Measurements from ENCODE around the gene HMSD. TPM values are rescaled to one million over a fixed set of nuclear protein-coding genes. Genes with fewer than 3 reads are reported as not detected.

Gene HMSD
- total and polyA plus RNA-seq, 7 experiments from 2014 or later: 5.1 TPM; not detected in 6

GRCh38 chr18:63994783-63995399, 45.8 kb downstream of the HMSD start:
- peaks cover 0 to 18% (median 4%) of the 10 kb centered on the region in 3 experiments for H3K9me3 ChIP-seq (ENCODE audit: control insufficient read depth in 2 of 3, low read length in 3 of 3)
- intact Hi-C loops (cut with micrococcal nuclease): loop anchor here (1.0 to 2.0 kb wide), 3 partner anchors 32 to 478 kb away; no protein-coding TSS in a partner anchor
- ChIA-PET CTCF (interaction anchor here (0.7 to 1.9 kb wide), 4 partner anchors 15 to 1675 kb away, joined by 3 to 6 read pairs (median 4); no protein-coding TSS in a partner anchor), POLR2A (no interaction called here)
- no peak overlapping the region for H3K4me3 Mint-ChIP-seq
- ATAC-seq (peak; percentile 52), DNase-seq (peak in 3 of 9 donors; percentile 25 to 39 (median 34))
- H3K9me3 Mint-ChIP-seq: peaks cover 3 to 38% (median 13%) of the 10 kb centered on the region in 11 donors
- no peaks in the 10 kb centered on the region for H3K27me3 ChIP-seq (ENCODE audit: control insufficient read depth in 2 of 2, insufficient read depth in 2 of 2, low read length in 2 of 2)
- no peaks in the 10 kb centered on the region for H3K36me3 ChIP-seq (ENCODE audit: control insufficient read depth in 2 of 3, insufficient read depth in 3 of 3, low read length in 3 of 3)
- H3K27ac Mint-ChIP-seq: peak overlapping the region in 1 of 9 donors; percentile 30
- peaks cover 4 to 22% (median 6%) of the 10 kb centered on the region in 5 donors for H3K36me3 Mint-ChIP-seq
- H3K4me1 ChIP-seq (ENCODE audit: control insufficient read depth in 2 of 2, insufficient read depth in 2 of 2, low read length in 2 of 2): no peaks in the 10 kb centered on the region
- no peak overlapping the region for H3K27ac ChIP-seq (ENCODE audit: low read depth, low read length)
- H3K4me1 Mint-ChIP-seq: peaks cover 0 to 9% (median 4%) of the 10 kb centered on the region in 7 donors
- no peak overlapping the region for H3K4me3 ChIP-seq (ENCODE audit: low read length)
- no peaks in the 10 kb centered on the region for H3K27me3 Mint-ChIP-seq

- H3K9me3 ChIP-seq (ENCODE audit: control insufficient read depth in 2 of 3, low read length in 3 of 3): peaks cover 0 to 18% (median 4%) of the 10 kb centered on the region in 3 experiments
- H3K4me3 Mint-ChIP-seq: no peak overlapping the region
- no peak for ATAC-seq
- ChIA-PET POLR2A (no interaction called here), CTCF (no interaction called here)
- no peak for DNase-seq
- H3K4me1 ChIP-seq (ENCODE audit: control insufficient read depth in 2 of 2, insufficient read depth in 2 of 2, low read length in 2 of 2): no peaks in the 10 kb centered on the region
- H3K4me1 Mint-ChIP-seq: peaks cover 0 to 9% (median 4%) of the 10 kb centered on the region in 7 donors
- H3K36me3 Mint-ChIP-seq: peaks cover 4 to 17% (median 6%) of the 10 kb centered on the region in 5 donors
- peaks cover 0 to 10% (median 7%) of the 10 kb centered on the region in 5 donors for H3K27me3 Mint-ChIP-seq
- H3K27me3 ChIP-seq (ENCODE audit: control insufficient read depth in 2 of 2, insufficient read depth in 2 of 2, low read length in 2 of 2): no peaks in the 10 kb centered on the region
- H3K9me3 Mint-ChIP-seq: peaks cover 3 to 38% (median 13%) of the 10 kb centered on the region in 11 donors
- H3K27ac Mint-ChIP-seq: no peak overlapping the region
- no peaks in the 10 kb centered on the region for H3K36me3 ChIP-seq (ENCODE audit: control insufficient read depth in 2 of 3, insufficient read depth in 3 of 3, low read length in 3 of 3)
- intact Hi-C loops (cut with micrococcal nuclease): no loop called here
- no peak overlapping the region for H3K27ac ChIP-seq (ENCODE audit: low read depth, low read length)
- H3K4me3 ChIP-seq (ENCODE audit: low read length): no peak overlapping the region
Measured at GRCh38 chr18:63997041-63997440, 47.9 kb downstream of the HMSD start.

- ATAC-seq: no peak
- Mint-ChIP-seq H3K36me3 (peaks cover 4 to 14% (median 6%) of the 10 kb centered on the region in 5 donors), H3K4me3 (no peak overlapping the region), H3K9me3 (peaks cover 3 to 35% (median 13%) of the 10 kb centered on the region in 11 donors), H3K27ac (no peak overlapping the region), H3K4me1 (peaks cover 0 to 6% (median 1%) of the 10 kb centered on the region in 7 donors), H3K27me3 (peaks cover 0 to 11% (median 9%) of the 10 kb centered on the region in 5 donors)
- Histone ChIP-seq H3K9me3 (ENCODE audit: control insufficient read depth in 2 of 3, low read length in 3 of 3) (peaks cover 0 to 18% (median 4%) of the 10 kb centered on the region in 3 experiments), H3K4me1 (ENCODE audit: control insufficient read depth in 2 of 2, insufficient read depth in 2 of 2, low read length in 2 of 2) (no peaks in the 10 kb centered on the region), H3K4me3 (ENCODE audit: low read length) (no peak overlapping the region), H3K27ac (ENCODE audit: low read depth, low read length) (no peak overlapping the region), H3K27me3 (ENCODE audit: control insufficient read depth in 2 of 2, insufficient read depth in 2 of 2, low read length in 2 of 2) (no peaks in the 10 kb centered on the region), H3K36me3 (ENCODE audit: control insufficient read depth in 2 of 3, insufficient read depth in 3 of 3, low read length in 3 of 3) (no peaks in the 10 kb centered on the region)
- ChIA-PET CTCF (no interaction called here), POLR2A (no interaction called here)
- intact Hi-C loops (cut with micrococcal nuclease): no loop called here
- no peak for DNase-seq
Measured at GRCh38 chr18:63997606-63998005, 48.5 kb downstream of the HMSD start.

DNA sequence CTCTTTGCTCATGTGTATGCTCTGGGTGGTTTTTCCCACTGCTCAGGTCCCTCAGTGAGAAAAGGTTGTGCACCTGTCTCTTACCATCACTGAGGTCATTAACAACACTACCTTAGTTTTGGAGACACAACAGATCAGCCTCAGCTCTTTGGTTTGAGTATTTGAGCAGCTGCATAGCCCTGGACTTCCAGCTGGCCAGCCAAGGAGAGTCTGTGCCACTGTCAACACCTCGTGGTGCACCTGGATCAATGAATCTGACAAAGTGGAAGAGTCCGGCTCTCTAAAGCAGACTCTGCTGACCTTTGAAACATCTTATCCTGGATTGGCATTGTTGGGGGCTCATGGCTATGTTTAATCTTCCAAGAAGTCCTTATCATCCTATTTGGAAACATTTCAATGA, 50.8 kb downstream of the HMSD start:
- H3K27me3 Mint-ChIP-seq: peaks cover 0 to 17% (median 11%) of the 10 kb centered on the region in 5 donors
- H3K9me3 Mint-ChIP-seq: peaks cover 3 to 42% (median 16%) of the 10 kb centered on the region in 11 donors
- H3K4me3 Mint-ChIP-seq: no peak overlapping the region
- no peak overlapping the region for H3K27ac Mint-ChIP-seq
- H3K4me1 Mint-ChIP-seq: no peaks in the 10 kb centered on the region
- H3K9me3 ChIP-seq (ENCODE audit: control insufficient read depth in 2 of 3, low read length in 3 of 3): peaks cover 0 to 18% (median 4%) of the 10 kb centered on the region in 3 experiments
- H3K27me3 ChIP-seq (ENCODE audit: control insufficient read depth in 2 of 2, insufficient read depth in 2 of 2, low read length in 2 of 2): no peaks in the 10 kb centered on the region
- ChIA-PET CTCF (no interaction called here), POLR2A (no interaction called here)
- intact Hi-C loops (cut with micrococcal nuclease): no loop called here
- H3K27ac ChIP-seq (ENCODE audit: low read depth, low read length): no peak overlapping the region
- no peaks in the 10 kb centered on the region for H3K36me3 ChIP-seq (ENCODE audit: control insufficient read depth in 2 of 3, insufficient read depth in 3 of 3, low read length in 3 of 3)
- H3K36me3 Mint-ChIP-seq: peaks cover 2 to 16% (median 7%) of the 10 kb centered on the region in 5 donors
- no peak for DNase-seq
- H3K4me1 ChIP-seq (ENCODE audit: control insufficient read depth in 2 of 2, insufficient read depth in 2 of 2, low read length in 2 of 2): no peaks in the 10 kb centered on the region
- ATAC-seq: no peak
- no peak overlapping the region for H3K4me3 ChIP-seq (ENCODE audit: low read length)

DNA sequence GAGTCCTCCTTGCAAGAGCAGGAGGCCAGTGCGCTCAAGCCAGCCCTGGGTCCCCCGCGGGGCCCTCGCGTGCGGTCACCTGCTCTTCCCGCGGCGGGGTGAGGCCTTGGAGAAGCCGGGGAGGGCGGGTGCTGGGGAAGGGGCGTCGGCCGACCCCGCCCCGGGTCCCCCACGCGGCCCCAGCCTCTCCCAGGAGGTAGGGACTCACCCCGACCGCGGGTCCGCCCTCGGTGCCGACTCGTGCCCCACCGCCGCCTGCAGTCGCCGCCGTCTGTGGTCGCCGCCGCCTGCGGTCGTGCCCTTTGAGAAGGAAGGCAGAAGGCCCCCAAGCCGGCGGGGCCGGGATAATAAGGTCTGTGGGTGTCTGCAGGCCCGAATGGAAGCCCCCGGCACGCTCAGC, 53.5 kb downstream of the HMSD start:
- POLR2A ChIA-PET: no interaction called here
- DNase-seq (no peak), ATAC-seq (no peak)
- Histone ChIP-seq H3K9me3 (ENCODE audit: control insufficient read depth in 2 of 3, low read length in 3 of 3) (no peaks in the 10 kb centered on the region), H3K4me3 (ENCODE audit: low read length) (no peak overlapping the region), H3K27ac (ENCODE audit: low read depth, low read length) (no peak overlapping the region), H3K36me3 (ENCODE audit: control insufficient read depth in 2 of 3, insufficient read depth in 3 of 3, low read length in 3 of 3) (no peaks in the 10 kb centered on the region), H3K27me3 (ENCODE audit: control insufficient read depth in 2 of 2, insufficient read depth in 2 of 2, low read length in 2 of 2) (no peaks in the 10 kb centered on the region), H3K4me1 (ENCODE audit: control insufficient read depth in 2 of 2, insufficient read depth in 2 of 2, low read length in 2 of 2) (no peaks in the 10 kb centered on the region)
- Mint-ChIP-seq H3K27me3 (peaks cover 3 to 17% (median 11%) of the 10 kb centered on the region in 5 donors), H3K27ac (no peak overlapping the region), H3K9me3 (peaks cover 0 to 19% (median 5%) of the 10 kb centered on the region in 11 donors), H3K4me1 (no peaks in the 10 kb centered on the region), H3K4me3 (no peak overlapping the region), H3K36me3 (peaks cover 0 to 8% (median 3%) of the 10 kb centered on the region in 5 donors)
- CTCF ChIA-PET: no interaction called here
- intact Hi-C loops (cut with micrococcal nuclease): no loop called here

DNA sequence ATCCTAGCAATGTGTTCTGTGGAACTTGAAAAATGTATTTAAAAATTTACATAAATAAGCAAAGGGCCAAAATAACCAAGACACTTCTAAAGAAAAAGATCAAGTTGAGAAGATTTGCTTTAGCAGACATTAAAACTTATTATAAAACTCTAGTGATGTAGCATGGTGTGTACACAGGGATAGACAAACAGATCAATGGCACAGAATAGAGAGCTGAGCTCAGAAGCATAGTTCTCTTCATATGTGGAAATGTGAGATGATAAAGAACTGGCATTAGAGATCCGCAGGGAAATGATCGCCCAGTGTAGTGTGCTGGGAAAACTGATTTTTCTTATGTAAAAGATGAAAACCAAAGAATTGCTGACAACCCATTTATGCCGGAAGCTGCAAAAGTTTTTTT, 60.2 kb downstream of the HMSD start:
- no peaks in the 10 kb centered on the region for H3K4me1 ChIP-seq (ENCODE audit: control insufficient read depth in 2 of 2, insufficient read depth in 2 of 2, low read length in 2 of 2)
- no peak overlapping the region for H3K4me3 ChIP-seq (ENCODE audit: low read length)
- peaks cover 0 to 12% (median 6%) of the 10 kb centered on the region in 5 donors for H3K27me3 Mint-ChIP-seq
- H3K27ac ChIP-seq (ENCODE audit: low read depth, low read length): no peak overlapping the region
- no peak for ATAC-seq
- no peaks in the 10 kb centered on the region for H3K9me3 Mint-ChIP-seq
- peaks cover 0 to 1% (median 0%) of the 10 kb centered on the region in 7 donors for H3K4me1 Mint-ChIP-seq
- no peaks in the 10 kb centered on the region for H3K27me3 ChIP-seq (ENCODE audit: control insufficient read depth in 2 of 2, insufficient read depth in 2 of 2, low read length in 2 of 2)
- no peaks in the 10 kb centered on the region for H3K36me3 Mint-ChIP-seq
- H3K9me3 ChIP-seq (ENCODE audit: control insufficient read depth in 2 of 3, low read length in 3 of 3): no peaks in the 10 kb centered on the region
- no peak for DNase-seq
- H3K4me3 Mint-ChIP-seq: no peak overlapping the region
- no peaks in the 10 kb centered on the region for H3K36me3 ChIP-seq (ENCODE audit: control insufficient read depth in 2 of 3, insufficient read depth in 3 of 3, low read length in 3 of 3)
- POLR2A ChIA-PET: no interaction called here
- no peak overlapping the region for H3K27ac Mint-ChIP-seq
- intact Hi-C loops (cut with micrococcal nuclease): no loop called here
- CTCF ChIA-PET: interaction anchor here (2.1 kb wide), 1 partner anchor 15 kb away, joined by 6 read pairs; no protein-coding TSS in a partner anchor

Data from naive thymus-derived CD4-positive, alpha-beta T cell (primary cell).